ENCODE data around the gene C2orf72. TPM values are rescaled to one million over a fixed set of nuclear protein-coding genes. Genes with fewer than 3 reads are reported as not detected.
"Not testable (repeated sequence)": the region's sequence is repeated elsewhere in the genome, so short reads cannot be mapped to it uniquely, and the experiment has no call there.

C2orf72 gene
- total RNA-seq, 1 donor from 2014 or later = 125 TPM

GRCh38 chr2:231067531-231067930 lies 30.2 kb downstream of the C2orf72 start:
- DNase-seq (ENCODE audit: low spot score); ATAC-seq: not testable (repeated sequence)

- ATAC-seq (peak; percentile 82), DNase-seq (ENCODE audit: low spot score) (no peak)
Measured at GRCh38 chr2:231068525-231069222, 31.4 kb downstream of the C2orf72 start.

GRCh38 chr2:231069379-231070054 lies 32.2 kb downstream of the C2orf72 start:
- ATAC-seq = no peak
- no peak for DNase-seq (ENCODE audit: low spot score)

GRCh38 chr2:231084565-231084964 lies 47.2 kb downstream of the C2orf72 start:
- DNase-seq (ENCODE audit: low spot score) = no peak
- ATAC-seq = no peak

GRCh38 chr2:231088754-231089153 lies 51.4 kb downstream of the C2orf72 start:
- no peak for ATAC-seq
- no peak for DNase-seq (ENCODE audit: low spot score)

GRCh38 chr2:231093933-231094332 lies 56.6 kb downstream of the C2orf72 start:
- DNase-seq (ENCODE audit: low spot score) = no peak
- no peak for ATAC-seq

- DNase-seq (ENCODE audit: low spot score) (no peak), ATAC-seq (no peak)
Measured at GRCh38 chr2:231094736-231095346, 57.5 kb downstream of the C2orf72 start.

Other genes starting within 250 kb of the C2orf72 start
- gene ITM2C, start 172.6 kb upstream of the C2orf72 start, total RNA-seq = 14.2 TPM
- not detected for gene GPR55, start 112.3 kb upstream of the C2orf72 start, total RNA-seq
- gene SPATA3, start 41.4 kb upstream of the C2orf72 start, total RNA-seq = not detected
- 41.3 TPM for gene PSMD1, start 19.3 kb downstream of the C2orf72 start, total RNA-seq
- gene HTR2B, start 87.5 kb downstream of the C2orf72 start, total RNA-seq = 0.35 TPM
- 1.9 TPM for gene ARMC9, start 161.1 kb downstream of the C2orf72 start, total RNA-seq

Measured in left lobe of liver (tissue), 2 donors.